GM19324 (cell line): ENCODE data around the gene QTRT2.

ENCODE experiments used
- ATAC-seq: cut with Tn5 transposase; IDR thresholded peaks from one replicate; pipeline ENCODE4 v1.9.1; 2021; ENCODE audit warnings: mild to moderate bottlenecking, moderate library complexity; ENCODE audit not compliant: unreplicated experiment, low FRiP score

QTRT2 gene

DNA sequence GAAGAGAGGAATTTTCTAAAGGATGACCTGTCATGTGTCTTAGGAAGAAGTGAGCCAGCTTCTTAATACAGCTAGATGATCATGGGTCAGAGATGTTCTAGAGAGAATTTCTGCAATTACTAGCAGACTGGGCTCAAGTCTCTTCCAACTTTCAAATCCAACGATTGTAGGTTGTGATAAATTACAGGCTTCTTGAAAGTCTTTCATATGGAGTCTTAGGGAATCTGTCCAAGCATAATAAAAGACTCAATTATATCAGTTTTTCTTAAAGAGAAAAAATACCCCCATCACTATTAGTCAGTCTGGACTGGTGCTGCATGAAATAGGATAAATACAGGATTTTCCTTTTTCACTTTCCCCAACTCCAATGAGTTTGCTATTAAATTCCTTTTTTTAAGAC lies 63.2 kb downstream of the QTRT2 start:
- no peak for ATAC-seq

DNA sequence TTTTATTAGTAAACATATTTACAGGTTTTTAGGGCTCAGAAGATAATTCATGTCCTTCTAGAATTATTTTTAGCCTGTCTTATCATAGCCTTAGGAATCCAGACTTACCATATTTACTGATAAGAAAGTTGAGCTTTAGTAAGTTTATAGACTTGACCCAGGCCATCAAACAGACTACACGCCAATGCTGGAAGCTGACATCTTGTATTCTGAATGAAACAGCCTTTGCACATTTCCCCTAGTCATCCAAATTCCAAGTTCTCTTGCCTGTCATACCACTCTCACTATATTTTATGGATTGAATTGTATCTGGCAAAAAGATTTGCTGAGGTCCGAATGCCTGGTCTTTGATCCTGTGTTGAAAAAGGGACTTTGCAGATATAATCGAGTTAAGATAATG lies 63.7 kb downstream of the QTRT2 start:
- no peak for ATAC-seq

DNA sequence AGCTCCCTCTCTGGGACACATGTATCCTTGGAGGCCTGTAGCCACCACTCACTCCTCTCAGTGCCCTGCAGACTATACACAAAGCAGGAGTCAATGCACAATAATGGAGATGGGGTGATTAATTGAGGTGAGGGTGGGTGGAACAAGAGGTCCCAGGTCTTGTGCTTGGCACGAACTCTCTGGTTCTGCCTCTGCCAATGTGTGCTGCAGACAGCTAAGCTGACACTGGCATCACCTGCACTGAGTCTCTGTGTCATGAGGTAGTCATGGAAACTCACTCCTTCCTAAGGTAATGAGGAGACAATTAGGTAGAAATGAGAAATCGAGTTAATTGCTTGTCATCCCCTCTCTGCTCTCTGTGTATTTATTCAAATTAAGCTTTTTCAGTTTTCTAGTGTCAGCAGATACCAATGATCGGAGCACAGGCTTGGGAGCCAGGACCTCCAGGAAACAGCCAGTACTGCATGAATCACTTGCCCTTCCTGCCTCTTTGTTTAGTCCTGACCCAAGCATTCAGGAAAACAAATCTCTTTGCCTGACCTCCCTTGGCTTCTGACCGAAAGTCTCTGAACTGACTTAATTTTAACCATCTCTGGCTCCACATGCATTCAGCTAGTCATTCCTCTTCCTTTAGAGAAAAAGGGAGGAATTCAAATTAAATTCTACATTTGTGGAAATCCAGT lies 65.6 kb downstream of the QTRT2 start:
- ATAC-seq = no peak

DNA sequence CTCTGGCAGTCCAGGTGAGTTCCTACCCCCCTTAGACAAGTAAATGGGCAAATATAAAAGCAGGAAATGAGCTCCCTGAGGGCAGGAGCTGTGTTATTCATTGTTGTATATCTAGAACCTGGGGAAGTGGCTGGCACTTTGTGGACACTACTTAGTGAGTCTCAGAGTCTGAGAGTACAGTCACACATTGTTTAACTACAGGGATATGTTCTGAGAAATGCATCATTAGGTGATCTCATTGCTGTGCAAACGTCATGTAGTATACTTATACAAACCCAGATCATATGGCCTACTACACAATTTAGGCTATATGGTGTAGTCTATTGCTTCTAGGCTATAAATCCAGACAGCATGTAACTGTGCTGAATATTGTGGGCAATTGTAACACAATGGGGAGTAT lies 69.9 kb downstream of the QTRT2 start:
- no peak for ATAC-seq

DNA sequence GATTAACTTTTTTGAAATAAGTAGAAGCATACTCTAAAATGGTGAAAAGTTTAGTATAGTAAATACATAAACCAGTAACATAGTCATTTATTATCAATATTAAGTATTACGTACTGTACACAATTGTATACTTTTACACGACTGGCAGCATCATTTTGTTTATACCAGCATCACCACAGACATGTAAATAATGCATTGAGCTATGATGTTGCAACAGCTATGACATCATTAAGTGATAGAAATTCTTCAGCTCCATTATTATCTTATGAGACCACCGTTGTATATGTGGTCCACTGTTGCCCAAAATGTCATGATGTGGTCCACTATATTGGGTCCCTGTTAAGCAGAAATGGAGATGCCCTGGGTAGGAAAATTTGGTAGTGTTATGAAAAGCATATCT lies 71.0 kb downstream of the QTRT2 start:
- no peak for ATAC-seq

DNA sequence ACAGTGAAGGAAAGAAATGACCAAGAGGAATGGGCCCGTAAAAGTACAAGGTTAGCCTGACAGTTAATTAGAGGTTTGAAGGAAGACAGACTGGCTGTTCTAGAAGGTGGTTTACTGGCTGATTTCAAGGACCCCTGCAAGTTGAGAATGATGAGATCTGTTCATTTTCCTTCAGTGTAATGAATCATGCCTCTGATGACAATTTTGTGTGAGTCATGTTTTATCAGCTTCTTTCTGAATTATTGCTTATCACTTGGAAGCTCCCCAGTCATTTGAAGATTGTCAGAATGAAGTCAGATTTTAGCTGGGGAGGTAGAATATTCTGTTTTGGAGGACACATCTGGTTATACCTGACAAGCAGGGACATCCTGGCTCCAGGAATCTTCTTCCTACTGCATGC lies 71.7 kb downstream of the QTRT2 start:
- no peak for ATAC-seq

DNA sequence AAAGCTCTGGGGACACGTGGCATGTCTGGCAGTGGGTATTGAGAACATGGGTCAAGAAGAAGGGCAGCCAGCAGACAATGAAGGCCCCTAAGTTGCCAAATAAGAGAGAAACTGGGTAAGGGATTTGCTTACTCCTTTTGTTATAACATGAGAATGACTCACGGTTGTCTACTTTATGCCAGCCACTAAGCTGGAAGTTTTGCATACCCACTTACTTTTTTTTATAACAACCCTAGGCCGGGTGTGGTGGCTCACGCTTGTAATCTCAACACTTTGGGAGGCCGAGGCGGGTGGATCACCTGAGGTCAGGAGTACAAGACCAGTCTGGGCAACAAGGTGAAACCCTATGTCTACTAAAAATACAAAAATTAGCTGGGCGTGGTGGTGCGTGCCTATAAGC lies 72.3 kb downstream of the QTRT2 start:
- ATAC-seq = no peak

DNA sequence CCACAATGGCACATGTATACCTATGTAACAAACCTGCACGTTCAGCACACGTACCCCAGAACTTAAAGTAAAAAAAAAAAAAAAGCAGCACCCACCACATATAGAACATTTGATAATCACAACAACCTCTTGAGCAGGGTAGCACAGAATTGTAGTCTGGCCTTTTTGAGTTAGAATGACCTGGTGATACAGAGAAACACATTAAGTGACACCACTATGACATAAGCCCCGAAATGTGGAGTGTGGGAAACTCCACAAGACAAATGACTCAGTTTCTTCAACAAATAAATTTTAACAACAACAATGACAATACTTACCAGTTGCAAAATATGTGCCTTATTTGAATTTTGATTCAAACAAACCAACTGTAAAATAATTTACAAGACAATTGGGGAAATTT lies 76.0 kb downstream of the QTRT2 start:
- no peak for ATAC-seq

DNA sequence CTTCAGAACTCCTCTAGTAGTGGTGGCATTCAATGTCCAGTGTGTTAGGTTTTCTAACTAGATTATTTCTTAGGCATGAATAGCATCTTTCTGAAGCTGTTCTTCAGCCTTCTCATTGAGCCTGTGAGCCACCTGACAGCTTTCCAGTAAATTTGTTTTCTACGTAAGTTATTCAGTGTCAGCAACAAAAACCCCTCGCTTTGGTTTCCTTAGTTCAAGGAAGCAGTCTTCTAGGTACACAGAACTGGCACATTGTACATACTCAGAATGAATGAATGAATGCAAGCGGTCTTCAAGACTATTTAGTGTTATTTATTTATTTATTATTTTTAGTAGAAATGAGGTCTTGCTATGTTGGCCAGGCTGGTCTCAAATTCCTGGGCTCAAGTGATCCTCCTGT lies 77.4 kb downstream of the QTRT2 start:
- no peak for ATAC-seq
